Nucleus accumbens (tissue), 56 donors: ENCODE results near the gene MECR.
"Not testable (repeated sequence)": the region's sequence is repeated elsewhere in the genome, so short reads cannot be mapped to it uniquely, and the experiment has no call there.

Source experiments
- DNase-seq, 56 donors: peaks; one replicate each; lab custom pipeline; 2025; lab: John Stamatoyannopoulos, UW

Gene MECR

DNA sequence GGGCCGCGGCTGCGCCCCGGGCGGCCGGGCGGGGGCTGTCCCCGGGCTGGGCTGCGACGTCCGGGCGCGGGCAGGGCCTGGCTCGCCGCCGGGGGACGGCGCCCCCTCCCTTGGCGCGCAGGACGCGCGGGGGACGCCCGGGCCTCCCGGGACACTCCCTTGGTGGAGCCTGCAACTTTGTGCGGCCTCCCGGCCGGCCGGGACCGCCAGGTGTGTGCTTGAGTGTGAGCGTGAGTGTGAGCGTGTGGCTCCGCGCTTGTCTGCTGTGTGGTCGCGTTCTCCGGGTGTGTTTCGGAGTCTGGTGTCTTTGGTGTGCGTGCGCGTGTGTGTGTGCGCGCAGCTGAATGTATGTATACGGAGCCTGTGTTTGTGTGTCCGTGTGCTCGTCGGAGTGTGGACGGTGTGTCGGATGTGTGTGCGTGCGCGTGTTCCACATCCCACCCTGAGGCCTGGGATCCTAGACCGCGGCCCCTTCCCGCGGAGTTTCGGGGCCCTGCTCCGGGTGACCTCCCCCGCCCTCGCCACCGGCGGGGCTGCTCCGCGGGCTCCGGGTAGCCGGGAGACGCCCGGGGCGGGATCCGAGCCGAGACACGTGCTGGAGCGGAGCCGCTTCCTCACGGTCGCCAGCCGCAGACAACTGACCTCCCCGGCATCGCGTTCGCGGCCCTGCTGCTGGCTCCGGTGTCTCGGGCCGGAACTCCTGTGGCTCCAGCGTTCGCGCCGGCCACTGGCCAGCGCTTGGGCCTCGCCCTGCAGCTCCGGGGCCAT, 7.3 kb upstream of the MECR start:
- DNase-seq: peak in 5 of 56 donors; percentile 7 to 37 (median 26)

GRCh38 chr1:29237129-29237821, 6.5 kb upstream of the MECR start:
- DNase-seq: peak in 5 of 56 donors; percentile 6 to 46 (median 26)

DNA sequence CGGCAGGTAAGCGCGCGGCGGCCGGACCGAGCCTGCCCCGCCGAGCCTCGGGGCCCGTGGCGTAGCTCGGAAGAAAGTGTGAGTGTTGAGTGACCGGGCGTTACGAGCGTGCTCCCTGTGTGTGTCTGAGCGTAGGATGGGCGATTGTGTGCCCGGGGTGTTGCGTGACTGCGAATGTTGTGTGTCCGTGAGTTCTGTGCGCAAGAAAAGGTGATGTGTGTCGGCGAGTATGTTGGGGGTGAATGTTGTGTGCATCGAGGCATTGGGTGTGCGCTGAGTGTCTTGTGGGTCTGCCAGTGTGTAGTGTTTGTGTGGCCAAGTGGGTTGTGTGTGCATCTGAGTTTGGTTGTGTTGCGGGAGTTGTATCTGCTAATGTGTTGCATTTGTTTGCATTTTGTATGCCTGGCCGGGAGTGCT, 6.0 kb upstream of the MECR start:
- no peak for DNase-seq

DNA sequence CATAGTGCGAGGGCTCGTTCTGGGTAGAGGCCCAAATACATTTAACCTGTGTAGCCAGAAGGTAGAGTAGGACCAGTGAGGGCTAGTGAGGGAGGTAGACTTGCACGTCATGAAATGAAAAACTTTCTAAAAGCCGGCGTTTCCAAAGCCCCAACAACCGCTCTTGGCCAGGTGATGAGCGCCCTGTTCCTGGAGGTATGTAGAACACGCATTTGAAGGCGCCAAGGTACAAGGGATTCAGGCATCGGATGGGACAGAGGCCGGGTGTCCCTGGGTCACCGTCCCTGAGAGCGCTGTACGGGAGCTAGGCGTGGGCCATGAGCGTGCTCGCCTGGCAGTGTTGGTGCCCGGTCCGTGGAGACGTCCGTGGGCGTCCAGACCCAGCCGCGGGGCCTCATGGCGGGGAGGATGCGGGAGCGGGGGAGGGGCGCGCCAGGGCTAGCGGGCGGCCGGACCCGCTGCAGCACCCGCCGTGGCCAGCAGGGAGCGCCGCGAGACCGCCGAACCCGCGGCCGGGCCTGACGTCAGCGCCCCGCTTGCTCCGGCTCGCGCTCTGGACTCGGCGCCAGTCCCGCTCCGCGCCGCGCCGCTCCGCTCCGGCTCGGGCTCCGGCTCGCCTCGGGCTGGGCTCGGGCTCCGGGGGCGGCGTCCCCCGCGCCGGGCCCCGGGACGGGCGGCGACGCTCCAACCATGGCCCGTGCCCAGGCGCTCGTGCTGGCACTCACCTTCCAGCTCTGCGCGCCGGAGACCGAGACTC, 5.4 kb upstream of the MECR start, which contains the start of gene PTPRU:
Gene PTPRU (plus strand): TSS at position 568 of the 757 bp plus-strand sequence. CDS start 123 bp downstream, at position 691.
- DNase-seq: peak in 48 of 56 donors; percentile 13 to 84 (median 59)

DNA sequence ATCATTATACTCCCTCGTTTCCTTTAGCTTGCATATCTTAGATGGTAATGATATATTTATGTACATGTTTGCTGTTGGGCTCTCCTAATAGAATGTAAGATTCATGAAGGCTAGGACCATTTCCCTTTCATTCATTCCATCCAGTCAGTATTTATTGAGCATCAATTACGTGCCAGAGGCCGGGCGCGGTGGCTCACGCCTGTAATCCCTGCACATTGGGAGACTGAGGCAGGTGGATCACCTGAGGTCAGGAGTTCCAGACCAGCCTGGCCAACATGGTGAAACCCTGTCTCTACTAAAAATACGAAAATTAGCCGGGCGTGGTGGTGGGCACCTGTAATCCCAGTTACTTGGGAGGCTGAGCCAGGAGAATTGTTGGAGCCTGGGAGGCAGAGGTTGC, 4.1 kb upstream of the MECR start:
- not testable (repeated sequence) for DNase-seq

DNA sequence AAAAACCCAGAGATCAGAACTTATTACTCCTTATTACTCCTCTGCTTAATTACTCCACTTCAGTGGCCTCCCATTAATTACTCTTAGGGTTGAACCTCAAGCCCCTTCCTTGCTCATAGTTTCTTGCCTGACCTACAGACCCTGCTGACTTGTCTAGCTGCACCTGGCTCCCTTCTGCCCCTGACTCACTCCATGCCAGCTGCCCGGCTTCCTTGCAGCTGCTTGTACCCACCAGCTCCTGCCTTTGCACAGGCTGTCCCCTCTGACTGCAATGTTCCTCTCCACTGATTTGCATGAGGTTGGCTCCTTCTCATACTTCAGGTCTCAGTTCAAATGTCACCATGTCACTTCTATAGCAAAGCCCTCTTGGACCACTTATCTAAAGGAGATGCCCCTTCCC, 3.7 kb upstream of the MECR start:
- no peak for DNase-seq

DNA sequence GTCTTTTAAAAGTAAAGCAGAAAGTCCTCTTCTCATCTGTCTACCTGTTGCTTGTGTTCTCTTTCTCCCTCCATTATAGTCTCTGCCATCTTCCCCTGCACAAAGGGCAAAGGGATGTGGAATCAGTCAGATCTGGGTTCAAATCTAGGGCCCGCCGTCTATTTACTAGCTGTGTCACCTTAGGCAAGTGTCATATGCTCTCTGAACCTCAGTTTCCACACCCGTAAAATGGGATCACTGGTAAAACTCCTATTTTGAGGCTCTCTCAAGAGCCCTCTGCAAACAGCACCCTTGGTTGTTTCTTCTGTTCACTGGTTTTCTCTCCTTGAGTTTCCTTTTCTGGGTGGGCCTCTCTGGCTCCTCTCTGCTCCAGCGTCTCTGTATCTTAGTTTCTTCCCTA, 3.0 kb upstream of the MECR start:
- no peak for DNase-seq

- DNase-seq: no peak
Observed at GRCh38 chr1:29232387-29232786, 1.7 kb upstream of the MECR start.

GRCh38 chr1:29230204-29230552, 556 bp downstream of the MECR start:
- DNase-seq: no peak

GRCh38 chr1:29227511-29227910, 3.2 kb downstream of the MECR start:
- DNase-seq: no peak

- no peak for DNase-seq
Observed at GRCh38 chr1:29225361-29225760, 5.4 kb downstream of the MECR start.

DNA sequence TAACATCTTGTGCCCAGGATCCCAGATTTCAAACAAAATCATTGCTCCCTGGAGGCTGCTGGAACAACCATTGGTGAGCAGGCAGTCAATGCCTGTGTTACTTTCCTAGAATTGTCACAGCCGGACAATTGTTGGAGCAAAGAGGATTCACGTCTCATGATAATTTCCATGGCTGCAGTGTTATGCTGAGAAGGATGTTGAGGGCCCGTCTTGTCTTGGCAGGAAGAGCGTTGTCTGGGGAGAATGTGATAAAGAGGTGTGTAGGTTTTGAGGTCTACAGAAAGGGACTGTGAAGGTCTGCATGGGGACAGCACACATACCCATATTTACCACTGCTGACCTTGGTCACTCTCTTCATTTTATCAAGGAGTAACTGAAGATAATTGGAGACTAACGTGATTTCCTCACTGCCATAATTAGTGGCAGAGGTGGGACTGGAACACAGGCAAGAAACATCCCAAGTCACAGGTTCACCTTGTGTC, 6.3 kb downstream of the MECR start:
- DNase-seq: no peak

DNA sequence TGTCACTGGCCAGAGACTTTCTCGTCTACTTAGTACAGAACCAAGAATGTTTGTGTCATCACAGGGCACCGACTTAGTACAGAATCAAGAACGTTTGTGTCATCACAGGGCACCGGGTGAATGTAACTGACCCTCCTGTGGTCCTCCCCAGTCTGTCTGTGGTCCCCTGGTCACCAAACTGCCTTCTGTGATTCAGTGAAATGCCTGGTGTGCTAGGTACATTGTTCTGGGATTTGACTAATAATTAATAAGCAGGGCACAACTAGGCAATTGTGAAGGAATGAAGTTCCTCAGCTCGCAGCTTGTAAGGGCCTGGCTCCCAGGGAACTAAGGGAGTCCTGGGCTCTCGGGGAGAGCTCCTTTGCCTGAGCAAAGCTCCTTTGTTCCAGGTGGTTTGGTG, 7.2 kb downstream of the MECR start:
- DNase-seq: no peak

GRCh38 chr1:29222686-29223085, 8.0 kb downstream of the MECR start:
- DNase-seq: no peak

GRCh38 chr1:29222260-29222659, 8.5 kb downstream of the MECR start:
- not testable (repeated sequence) for DNase-seq

DNA sequence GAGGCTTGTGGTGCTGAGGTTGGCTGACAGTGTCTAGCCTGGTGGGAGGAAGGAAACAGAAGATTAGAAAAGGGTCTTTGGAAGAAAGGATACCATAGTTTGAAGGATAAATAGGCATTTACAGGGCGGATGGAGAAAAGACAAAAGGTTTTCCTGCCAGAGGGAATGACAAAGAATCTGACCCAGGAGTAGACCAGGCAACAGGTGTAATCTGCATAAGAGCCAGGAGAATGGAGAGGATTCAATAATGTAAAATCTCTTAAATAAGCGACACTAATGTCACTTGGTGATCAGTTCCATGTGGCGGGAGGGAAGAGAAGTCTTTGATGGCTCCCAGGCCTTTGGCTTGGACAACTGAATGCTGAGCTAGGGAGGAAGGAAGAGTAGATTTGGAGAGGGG, 9.4 kb downstream of the MECR start:
- no peak for DNase-seq

DNA sequence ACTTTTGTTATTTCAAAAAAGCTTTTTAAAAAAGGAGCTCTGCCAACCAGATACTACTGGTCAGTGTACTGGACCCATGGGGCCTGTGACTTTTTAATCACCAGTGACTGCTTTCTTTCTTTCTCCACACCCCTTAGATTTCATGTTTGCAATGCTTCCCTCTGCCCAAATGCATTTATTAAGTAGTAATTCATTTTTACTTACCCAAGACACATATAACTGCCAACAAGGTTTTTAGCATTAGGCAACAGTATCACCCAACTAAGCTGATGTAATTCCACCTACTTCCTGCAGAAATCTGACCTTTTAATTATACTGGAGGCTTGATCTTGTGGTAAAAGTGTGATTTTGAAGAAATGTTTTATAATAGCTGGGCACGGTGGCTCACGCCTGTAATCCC, 12.5 kb downstream of the MECR start:
- DNase-seq: no peak

DNA sequence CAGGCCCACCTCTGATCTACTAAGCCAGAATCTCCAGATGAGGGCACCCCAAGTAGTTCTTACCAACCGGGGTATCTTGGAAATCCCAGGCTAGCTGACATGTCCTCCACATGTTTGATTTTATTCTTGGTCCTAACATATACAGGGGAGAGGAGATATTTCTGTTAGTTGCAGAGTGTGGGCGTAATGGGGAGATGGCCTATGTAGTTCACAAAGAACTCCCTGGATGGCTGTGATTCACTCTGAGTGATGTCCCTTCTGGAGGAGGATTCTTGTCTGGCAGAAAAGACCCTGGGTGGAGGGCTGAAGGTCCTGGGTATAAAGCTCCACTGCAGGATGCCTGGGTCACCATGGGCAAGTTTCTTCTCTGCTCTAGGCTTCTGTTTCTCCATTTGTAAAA, 13.1 kb downstream of the MECR start:
- no peak for DNase-seq

- peak in 30 of 56 donors; percentile 3 to 75 (median 32) for DNase-seq
Observed at GRCh38 chr1:29213055-29213454, 17.7 kb downstream of the MECR start.

- DNase-seq: no peak
Observed at GRCh38 chr1:29211086-29212030, 19.4 kb downstream of the MECR start.
